GM18498 (cell line): ENCODE results near the gene HIKESHI.

Experiments used
- ATAC-seq: cut with Tn5 transposase; IDR thresholded peaks from one replicate; pipeline ENCODE4 v1.9.1; 2021; ENCODE audit warnings: mild to moderate bottlenecking, moderate library complexity; ENCODE audit not compliant: unreplicated experiment

The HIKESHI gene

DNA sequence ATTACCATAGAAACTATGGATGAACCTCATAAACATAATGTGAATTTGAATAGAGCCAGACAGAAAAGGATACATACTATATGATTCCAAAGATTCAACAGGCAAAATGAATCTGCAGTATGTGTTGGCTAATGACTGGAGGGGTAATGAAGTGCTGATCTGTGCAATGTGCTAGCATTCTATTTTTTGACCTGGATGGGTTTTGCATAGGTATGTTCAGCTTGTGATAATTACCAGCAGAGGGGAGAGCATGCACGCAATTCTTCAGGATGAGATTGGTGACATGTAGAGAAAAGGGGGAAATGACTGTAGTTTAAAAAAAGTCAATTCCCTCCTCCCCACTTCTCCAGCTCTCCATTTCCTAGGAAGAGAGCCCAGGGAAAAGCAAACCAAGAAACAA lies 72.0 kb downstream of the HIKESHI start:
- no peak for ATAC-seq

DNA sequence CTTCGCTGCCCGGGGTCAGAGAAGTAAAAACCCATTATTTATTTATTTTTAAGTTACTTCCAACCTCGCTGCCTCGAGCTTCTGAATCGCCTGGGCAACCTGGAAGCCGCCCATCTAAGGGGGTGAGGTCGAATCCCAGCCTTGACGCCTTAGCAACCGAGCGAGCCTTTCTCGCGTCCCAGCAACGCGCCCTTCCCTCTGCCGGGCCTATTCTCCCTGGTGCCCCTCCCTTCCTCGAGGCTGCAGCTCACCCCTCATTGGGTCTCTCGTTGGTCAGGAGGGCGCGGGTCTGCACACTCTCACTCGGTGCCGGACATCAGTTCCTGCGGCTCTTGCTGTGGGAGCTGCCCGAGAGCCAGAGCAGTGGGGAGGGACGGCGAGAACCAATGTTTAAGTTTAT lies 72.5 kb downstream of the HIKESHI start, which contains the start of gene CCDC81:
CCDC81 (plus strand) TSS at position 302 of the 400 bp plus-strand sequence. CDS start 277 bp downstream, outside the sequence.
- no peak for ATAC-seq

DNA sequence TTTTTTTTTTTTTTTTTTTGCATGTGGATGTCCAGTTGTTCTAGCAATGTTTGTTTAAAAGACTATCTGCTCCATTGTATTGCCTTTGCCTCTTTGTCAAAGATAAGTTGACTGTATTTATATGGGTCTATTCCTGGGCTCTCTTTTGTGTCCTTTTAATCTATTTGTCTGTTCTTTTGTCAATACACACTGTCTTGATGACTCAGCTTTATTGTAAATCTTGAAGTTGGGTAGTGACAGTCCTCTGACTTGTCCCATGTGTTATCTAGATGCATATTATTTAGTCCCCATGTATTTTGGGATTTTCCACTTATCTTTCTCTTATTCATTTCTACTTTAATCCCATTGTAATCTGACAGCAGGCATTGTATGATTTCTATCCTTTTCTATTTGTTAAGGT lies 75.9 kb downstream of the HIKESHI start:
- no peak for ATAC-seq

DNA sequence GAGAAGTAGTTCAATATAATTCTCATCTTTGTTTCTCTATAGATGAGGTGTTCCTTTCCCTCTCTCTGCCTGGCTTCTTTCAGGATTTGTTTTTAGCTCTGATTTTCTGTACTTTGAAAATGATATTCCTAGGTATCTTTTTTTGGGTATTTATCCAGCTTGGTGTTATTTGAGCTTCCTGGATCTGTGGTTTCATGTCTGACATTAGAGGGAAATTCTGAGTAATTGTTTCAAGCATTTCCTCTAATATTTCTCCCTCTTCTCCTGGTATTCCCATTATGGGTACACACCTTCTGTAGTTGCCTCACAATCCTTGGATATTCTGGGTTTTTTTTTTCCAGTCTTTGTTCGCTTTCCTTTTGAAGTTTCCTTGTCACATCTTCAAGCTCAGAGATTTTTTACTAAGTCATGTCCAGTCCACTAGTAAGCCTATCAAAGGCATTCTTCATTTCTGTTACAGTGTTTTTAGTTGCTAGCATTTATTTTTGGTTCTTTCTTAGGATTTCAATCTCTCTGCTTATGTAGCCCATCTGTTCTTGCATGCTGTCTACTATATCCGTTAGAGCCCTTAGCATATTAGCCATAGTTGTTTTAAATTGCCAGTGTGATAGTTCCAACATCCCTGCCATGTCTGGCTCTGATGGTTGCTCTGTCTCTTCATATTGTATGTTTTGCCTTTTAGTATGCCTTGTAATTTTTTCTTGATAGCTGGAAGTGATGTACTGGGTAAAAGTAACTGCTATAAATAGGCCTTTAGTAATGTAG lies 78.4 kb downstream of the HIKESHI start:
- no peak for ATAC-seq

DNA sequence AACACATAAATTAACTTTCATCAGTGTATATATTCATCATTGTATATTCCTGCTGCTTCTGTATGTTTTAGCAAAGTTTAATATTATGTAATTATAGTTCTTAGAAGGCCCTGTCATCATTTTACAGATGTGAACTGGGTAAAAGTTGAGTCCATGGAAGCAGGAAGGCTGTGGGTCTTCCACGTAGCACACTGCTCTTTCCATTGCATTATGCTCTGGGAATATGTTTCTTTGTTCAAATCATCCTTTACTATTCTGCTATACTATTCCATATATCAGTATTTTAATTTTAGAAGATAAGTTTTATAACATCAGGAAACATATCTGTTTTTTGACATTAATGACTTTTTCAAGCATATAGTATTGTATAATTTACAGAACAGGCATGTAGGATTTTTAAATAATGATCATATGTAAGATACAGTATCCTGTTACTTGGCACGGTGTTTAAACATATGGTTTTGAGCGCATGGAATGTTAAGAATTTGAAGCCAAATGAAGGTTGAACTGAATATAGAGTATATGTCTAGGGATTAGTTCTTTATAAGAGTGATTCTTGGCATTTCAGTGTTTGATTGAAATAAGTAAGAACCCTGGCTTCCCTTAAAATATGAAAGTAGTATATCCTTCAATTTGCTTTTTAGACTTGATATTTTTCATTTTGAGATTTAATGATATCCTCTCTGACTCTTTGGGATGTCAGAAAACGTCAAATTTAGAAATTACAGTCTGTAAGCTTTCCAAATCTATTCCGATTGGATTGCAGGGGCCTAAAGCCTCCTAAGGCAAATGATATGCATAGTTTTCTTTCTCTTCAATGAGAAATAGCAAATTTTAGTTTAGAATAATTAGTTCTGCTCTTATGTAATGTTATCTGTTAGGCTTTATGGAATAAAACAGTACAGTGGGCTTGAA lies 81.3 kb downstream of the HIKESHI start:
- no peak for ATAC-seq

DNA sequence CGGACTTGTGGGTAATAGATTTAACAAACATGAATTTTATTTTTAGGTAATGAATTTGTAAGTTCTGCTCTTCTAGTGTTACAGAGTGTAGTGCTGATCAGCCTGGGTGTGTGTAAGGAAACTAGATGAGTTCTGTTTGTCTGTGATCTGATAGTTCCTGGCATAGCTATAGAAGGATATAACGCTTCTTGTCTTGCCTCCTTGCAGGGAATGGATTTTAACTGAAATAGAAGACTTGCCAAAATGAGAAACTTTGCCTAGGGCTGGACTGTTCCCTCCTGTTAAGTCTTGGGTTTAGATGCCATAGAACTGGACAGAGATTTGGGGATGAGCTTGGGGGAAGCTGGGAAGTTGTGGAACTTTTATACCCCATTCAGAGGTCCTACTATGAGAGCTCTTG lies 84.2 kb downstream of the HIKESHI start:
- ATAC-seq = no peak

DNA sequence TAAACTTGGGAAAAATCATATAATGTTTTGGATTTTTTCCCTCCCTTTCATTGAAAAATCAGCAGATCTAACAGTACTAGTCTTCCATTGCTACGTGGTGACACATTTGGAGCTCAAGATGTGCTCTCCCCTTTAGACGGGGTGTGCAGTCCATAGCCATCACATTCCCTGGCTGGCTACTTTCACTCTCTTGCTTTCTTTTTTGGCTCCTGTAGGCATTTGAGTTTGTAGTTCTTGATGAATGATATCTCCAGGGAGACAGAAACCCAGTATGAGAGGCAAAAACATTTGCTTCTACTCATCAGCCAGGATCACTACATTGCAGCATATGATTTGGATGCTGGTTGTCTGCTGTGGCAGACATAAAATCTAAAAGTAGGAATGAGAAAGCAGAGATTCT lies 84.7 kb downstream of the HIKESHI start:
- ATAC-seq = no peak

DNA sequence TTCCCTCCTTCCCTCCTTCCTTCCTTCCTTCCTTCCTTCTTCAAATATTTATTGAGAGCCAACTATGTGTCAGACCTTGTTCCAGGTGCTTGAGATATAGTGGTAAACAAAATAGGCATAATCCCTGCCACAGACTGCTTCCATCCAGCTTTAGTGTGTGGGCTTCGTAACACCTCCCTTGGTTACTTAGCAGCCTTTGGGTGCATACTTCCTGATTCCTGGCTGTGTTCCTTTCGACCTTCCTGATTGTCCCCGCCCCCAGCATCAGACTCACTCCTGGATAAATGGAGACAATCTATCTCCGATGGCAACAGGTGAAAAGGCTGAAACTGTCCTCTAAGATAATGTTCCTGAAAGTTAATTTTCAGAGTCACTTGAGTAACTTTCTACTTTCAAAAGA lies 86.2 kb downstream of the HIKESHI start:
- no peak for ATAC-seq

DNA sequence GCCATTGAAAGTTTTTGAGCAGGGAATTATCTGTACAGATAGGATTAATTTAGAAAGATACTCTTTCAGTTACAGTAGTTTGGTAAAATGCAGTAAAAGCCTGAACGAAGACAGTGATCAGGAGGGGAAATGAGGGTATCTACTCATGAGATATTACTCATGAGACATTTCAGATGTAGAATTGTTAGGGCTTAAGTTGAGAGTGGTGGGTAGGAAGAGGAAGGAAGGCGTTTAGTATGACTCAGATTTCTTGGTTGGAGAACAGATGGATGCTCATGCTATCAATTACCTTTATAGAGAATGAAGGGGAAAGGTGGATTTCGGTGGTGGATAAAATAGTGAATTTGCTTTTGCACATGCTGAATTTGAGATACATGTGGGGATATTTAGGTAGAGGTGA lies 88.4 kb downstream of the HIKESHI start:
- ATAC-seq = no peak

DNA sequence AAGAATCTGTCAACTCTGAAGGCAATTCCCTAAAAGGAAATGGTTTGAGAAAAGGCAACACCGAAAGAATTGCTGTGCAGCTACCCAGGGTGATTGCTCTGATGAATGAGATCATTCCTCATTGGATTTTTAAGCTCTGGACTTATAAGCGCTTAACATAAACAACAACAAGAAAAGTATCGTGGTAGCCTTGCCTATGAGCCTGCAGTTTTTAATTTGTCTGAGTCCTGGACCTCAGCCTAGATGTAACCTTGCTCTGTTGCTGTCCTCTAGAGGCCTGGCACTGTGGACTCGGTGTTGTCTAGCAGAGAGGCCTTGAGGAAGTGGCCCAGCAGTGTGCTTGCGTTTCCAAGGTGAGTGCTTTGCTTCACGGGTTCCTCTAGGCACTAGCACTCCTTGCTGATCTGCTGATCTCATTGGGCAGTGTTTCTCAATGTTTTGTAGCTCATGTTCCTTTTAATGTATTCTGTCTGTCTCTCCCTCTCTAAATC lies 93.1 kb downstream of the HIKESHI start:
- no peak for ATAC-seq
